GM18498 (cell line): Measurements from ENCODE around the gene CDON.

Experiments used
- ATAC-seq: cut with Tn5 transposase; IDR thresholded peaks from one replicate; pipeline ENCODE4 v1.9.1; 2021; ENCODE audit warnings: mild to moderate bottlenecking, moderate library complexity; ENCODE audit not compliant: unreplicated experiment

Gene CDON

DNA sequence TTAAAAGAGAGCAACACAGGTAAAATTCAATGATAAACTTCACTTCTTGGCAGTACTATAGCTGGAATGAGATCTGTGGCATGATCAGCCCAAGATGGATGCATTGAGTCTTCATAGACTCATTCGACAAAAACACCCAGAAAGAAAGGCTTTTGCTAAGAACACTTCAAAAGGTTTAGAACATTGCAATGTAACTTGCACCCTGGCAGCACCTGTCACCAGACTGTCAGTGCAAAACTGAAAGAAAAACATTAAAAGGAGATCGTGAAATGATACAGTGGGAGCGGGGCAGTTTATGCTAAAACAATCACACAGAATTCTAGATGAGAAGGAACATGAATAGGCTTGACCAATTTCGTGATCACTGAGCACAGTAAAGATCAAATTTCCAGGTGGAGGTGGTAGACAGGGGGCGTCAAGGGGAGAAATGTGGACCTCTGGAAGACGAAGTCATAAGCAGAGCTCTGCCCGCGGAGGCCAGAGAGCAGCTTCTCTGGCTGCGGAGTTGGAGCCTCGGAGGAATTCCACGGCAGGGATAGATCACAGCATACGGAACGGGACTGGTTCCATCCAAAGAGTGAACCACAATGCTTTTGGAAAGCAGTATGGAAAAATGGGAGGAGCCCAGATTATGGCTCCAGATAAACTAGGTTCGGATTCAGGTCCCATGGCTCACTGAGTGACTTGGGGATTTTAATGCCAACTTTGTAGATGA is 104.9 kb downstream of the CDON start:
- no peak for ATAC-seq

DNA sequence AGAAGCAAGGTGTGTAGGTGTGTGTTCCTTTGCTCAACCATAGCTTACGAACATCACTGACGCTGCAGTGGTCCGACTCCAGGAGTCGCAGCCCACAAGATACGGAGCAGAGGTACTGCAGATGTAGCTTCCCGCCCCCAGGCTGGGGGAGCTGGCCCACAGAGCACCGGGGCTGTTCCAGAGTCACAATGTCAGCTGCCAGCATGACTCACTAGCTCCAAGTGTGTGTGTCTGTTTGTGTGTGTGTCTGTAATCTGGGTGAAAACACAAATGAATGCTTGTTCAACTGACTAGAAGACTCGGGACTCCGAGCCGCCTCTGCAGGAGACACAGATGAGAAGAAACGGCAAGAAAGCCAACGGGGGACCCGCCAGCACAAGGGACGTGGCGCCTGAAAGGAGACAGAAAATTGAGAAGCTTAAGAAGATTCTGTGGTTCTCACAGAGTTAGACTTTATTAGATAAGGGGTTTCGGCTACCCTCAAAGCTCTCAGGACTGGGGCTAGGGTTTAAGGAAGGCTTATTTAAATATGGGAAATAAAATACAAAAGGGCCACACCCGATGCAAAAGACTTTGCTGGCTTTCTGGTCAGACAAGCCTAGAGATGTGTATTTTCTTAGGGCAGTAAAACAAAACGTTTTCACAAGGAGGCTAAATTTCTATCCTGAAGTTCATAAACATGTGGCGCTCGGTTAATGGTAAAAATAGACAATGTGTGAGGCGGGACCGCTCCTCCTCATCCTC is 106.1 kb downstream of the CDON start:
- ATAC-seq, result no peak

DNA sequence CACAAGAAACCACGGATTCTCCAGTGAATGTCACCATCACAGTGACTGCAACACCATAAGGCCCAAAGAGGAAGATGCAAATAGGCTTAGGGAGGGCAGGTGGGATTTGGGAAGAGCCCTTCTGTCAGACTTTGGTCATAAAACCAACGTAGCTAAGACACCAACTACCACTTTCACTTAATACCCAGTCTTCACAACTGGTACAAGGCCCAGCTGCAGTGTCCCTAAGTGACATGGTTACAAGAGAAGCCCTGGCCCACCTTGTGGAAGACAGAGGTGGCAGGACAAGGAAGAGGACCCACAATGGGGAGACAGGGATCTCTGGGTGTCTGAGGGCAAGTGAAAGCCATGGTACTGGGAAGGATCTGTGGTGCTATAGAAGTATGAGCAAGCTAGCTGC is 106.8 kb downstream of the CDON start:
- ATAC-seq, result no peak

DNA sequence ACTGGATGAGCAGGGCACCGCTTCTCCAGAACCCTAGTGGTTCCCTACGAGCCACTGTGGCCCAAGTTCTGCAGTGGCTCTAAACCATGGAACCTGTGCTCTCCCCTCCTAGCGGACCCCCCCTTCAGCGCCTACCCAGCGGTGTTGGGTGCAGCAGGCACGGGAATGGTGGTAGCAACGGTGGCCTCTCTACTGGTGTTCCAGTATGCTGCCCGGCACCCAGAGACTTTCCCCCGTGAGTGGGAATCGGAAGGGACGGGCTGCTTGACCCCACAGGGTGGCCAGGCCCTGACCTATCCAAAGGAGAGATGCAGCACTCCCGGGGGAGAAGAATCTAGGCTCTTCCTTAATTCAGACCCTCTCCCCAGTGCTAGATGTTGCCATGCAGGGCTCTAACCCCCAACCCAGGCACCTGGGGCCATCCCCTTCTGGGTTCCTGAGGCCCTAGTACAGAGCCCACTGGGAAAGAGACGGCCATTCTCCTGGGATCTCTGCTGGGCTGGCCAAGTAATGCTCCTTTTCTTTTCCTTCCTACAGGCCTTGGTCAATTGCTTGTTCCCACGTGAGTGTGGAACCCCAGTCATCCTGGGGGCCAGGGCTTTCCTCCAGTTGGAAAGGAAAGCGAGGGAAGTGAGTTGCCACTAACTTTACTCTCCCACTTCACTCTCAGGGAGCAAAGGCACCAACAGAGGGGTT is 107.6 kb downstream of the CDON start:
- no peak for ATAC-seq

DNA sequence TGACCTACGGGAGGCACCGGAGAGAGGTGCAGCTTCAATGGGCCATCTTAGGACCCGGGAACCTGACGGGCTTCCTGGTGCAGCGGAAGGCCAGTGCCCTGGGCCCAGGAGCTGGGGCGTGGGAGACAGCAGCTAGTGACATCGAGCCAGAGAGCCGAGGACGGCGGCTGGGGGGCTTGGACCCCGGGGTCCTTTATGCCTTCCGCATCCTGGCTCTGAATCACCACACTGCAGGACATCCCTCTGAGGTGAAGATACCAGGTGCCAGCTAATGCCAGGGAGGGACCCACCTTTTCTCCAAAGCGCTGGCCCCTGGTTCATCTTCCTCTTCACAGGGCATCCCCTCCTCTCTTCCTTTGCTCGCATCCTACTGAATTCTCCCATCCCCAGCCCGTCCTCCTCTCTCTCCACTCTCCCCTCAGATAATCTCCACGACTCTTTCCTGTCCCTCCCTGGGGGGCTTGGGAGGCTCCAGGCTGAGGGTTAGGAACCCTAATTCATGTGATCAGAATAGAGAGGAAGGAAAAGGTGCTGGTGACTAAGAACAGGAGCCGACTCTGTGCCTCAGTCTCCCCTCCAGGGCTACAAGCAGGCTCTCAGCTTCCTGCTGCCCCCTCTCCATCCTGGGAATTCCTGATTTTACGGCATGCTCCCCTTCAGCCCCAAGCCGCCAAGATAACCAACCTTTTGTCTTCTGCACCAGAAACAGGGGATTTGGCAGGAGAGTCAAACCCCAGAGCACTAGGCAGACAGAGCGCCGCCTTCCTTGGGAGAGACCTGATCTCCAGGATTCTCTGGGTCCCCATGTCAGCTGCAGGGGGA is 108.3 kb downstream of the CDON start:
- ATAC-seq, result no peak

DNA sequence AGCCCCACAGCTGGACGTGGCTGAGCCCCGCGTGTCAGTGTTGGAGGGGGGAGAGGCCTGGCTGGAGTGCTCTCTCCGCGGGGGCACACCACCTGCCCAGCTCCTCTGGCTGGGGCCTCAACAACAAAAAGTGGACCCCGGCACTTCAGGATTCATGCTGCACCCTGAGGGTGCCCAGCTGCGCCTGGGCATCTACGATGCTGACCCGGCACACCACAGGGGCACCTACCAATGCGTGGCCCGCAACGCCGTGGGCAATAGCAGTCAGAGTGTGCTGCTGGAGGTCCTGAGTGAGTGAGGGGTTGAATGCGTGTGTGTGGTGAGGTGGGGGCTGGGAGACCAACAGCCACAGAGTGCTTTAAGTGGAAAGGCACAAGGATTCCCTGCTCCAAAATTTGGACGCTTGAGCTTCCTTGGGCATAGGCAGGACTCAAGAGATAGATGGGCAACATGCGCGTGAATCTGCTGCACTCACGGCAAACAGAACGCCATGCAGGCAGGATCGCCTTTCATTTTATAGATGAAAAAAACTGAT is 109.2 kb downstream of the CDON start:
- no peak for ATAC-seq

DNA sequence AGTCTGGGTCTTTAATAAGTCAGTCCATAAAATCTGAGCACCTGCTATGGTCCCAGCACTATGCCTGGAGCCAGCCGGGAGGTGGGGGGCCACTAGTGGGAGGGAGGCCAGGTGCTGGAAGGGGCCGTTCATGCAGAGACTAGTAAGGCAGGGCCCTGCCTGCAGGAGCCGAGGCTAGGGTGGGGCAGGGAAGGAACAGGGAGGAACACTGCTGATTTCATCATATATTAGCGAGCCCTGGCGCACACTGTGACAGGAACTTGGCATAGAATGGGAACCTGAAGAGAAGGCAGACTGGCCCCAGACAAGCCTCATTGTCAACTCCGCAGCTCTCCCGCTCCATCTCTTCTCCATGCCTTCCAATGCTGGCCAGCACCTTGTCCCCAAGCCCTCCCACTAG is 109.7 kb downstream of the CDON start:
- no peak for ATAC-seq

DNA sequence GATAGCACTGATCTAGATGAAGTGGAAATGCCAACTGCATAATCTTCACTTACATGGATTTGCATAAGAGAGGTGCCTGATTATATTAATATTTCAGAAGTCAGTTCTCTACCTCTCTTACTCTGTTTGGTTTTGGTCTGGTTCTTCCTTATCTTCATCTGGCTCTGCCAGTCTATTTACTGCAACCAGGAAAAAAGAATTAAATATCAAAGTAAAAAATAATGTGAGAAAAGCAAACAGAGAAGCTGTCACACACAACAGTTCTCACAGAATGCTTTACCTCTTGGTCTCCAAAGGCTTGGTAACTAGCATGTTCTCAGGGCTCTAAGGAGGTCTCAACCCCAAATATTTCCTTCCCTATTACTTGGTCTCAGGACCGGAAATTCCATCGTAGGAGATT is 110.1 kb downstream of the CDON start:
- no peak for ATAC-seq

DNA sequence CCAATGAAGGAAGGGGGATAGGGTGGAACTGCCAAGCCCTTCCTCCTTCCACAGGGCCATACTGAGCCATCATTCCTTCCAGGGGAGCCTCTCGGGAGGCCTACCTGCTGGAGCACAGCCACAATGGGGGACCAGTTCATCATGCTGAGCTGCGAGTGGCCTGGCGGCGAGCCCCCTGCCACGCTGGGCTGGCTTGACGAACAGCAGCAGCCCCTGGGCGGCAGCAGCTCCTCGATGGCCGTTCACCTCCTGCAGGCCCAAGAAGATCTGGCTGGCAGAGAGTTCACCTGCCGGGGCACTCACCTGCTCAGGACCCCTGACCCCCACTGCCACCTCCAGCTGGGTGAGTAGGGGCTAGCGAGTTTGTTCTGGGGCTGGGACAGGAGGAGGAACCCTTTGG is 110.9 kb downstream of the CDON start:
- ATAC-seq, result no peak

DNA sequence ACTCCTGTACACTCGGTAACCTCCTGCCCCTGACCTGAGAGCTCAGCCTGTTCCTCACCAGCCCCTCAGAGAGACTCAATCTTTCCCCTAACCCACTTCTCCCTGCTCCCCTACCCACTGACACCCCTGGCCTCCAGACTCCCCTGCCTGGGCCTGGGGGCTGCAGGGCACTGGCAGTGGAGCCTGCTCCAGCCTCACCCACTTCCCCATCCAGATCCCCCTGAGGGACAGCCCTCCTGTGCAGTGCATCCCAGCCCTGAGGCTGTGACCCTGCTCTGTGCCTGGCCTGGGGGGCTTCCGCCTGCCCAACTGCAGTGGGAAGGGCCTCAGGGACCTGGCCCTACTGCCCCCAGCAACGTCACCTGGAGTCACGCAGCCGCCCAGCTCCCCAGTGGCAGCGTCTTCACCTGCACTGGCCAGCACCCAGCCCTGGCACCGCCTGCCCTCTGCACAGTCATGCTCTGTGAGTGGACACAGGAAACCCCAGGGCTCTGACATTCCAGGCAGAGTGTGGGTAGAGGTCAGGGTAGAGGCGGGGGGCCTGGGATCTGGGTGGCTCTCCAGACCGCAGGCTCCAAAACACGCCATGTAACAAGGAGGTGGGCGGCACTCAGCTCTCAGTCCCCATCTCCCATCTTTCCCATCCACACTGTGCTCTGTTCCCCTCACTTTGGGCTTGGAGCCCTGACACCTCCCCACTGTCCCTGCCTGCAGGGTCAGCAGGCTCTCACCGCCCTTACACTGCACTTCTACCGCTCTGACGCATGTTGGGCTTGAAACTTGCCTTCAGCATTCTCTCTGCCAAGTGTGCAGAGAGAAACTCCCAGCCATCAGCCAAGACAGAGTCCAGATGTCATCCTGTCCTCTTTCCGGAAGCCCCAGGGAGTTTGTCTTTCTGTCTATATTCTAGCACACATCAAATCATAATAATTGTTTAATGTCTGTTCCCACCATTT is 111.7 kb downstream of the CDON start:
- no peak for ATAC-seq

DNA sequence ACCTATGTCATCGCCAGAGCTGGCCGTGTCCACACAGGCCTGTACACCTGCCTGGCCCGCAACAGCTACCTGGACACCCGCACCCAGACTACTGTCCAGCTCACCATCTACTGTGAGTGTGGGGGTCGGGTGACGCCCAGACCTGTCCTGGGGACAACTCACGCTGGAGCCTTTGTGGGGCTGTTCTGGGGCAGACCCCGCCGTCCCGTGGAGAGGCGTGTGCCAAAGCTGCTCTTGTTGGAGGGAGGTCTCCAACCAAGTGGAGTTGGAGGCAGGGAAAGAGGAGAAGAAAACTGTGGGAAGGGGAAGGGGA is 112.5 kb downstream of the CDON start:
- no peak for ATAC-seq

DNA sequence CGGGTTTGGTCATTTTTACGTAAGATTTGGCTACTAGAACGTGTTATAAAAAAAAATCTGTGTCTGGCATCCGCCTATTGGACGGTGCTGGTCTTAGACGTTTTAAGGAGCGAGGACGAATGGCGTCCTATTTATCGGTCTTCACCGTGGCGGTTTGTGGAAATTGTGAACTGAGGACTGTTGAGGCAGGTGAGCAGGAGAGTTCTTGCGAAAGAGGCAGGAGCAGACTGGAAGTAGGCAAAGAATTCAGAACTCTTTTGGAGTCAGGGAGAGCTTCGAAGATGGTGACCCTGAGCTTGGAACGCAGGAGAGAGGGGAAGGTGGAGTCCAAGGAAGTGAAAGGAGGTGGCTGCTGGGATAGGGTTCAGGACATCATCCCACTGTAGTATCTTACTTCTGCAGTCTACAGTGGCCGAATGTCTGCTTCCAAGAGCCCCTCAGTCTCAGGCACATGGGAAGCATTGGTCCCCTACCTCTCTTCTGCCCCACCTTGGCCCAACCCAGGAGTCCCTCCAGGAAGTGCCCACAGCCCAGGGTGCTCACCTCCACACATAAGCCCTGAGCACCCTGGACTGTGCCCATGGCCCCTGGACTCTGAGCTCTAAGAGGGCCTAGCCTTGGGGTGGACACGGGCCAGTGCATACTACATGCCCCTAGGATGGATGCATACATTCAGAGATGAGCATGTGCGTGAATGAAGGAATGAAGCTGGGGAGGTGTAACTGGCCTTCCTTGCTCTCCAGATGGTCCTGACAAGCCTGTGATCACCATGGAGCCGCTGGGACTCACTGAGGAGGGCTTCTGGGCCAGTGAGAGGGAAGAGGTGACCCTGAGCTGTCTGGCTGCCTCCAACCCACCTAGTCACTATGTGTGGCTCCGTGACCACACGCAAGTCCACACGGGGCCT is 113.1 kb downstream of the CDON start:
- ATAC-seq, result no peak

DNA sequence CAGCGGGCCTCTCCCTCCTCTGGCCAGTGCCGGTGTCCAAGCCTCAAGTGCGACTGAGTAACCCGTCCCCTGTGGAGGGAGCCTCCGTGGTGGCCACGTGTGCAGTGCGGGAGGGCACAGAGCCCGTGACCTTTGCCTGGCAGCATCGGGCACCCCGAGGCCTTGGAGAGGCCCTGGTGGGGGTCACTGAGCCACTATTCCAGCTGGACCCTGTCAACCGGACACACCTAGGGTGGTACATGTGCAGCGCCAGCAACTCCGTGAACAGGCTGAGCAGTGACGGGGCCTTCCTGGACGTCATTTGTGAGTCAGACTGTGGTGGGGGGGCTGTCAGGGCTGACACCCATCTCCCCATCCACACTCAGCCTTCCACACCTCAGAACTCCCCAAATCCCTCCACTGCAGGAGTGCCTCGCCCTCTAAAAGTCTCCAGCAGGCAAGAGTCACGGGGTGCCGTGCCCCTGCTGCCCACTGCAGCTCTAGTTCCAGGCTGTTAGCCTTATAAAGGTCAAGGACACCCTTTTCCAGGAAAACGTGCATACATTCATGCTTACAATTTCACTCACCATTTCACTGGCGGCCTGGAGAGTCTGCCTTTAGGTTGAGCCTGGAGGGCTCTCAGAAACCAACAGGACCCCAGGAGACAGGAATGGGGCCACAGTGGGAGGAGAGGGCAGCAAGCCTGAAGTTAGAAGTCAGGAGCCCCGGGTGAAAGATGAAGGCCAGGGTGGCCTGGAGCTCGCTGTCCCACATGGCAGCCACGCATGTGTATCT is 114.2 kb downstream of the CDON start:
- no peak for ATAC-seq

DNA sequence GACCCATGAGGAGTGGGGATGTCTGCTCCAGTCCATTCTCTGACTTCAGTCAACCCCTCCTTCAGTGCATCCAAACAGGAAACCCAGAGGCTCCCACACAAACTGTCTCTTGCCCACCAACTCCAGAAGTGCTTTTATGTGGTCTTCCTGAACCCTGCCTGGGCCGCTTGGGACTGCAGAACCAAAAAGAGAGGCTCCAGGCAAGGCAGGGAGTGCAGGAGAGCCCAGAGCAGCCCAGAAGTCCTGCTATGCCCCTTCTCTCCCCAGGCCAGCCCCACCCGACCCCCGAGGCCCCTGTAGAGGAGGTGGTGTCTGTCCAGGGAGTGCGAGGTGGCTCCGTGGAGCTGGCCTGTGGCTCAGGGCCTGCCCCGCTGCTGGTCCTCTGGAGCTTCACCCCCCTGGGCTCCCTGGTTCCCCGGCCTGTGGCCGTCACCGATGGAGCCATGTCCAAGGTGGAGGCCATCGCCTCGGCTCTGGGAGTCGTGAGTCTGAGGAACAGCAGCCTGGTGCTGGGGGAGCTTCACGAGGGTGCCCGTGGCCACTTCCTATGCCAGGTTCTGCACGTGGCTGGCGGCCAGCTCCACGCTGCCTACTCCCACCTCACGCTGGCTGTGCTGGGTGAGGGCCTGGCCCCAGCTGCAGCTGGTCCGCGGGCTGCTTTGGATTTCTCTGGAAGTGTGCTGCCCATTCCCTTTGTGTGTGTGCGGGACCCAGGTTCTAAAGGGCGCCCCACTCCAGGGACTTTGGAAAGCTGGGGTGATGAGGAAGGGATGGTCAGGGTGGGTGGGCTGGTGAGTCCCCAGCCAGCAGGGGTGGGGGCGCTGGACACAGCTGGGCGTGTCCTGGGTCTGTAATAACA is 115.0 kb downstream of the CDON start:
- no peak for ATAC-seq

DNA sequence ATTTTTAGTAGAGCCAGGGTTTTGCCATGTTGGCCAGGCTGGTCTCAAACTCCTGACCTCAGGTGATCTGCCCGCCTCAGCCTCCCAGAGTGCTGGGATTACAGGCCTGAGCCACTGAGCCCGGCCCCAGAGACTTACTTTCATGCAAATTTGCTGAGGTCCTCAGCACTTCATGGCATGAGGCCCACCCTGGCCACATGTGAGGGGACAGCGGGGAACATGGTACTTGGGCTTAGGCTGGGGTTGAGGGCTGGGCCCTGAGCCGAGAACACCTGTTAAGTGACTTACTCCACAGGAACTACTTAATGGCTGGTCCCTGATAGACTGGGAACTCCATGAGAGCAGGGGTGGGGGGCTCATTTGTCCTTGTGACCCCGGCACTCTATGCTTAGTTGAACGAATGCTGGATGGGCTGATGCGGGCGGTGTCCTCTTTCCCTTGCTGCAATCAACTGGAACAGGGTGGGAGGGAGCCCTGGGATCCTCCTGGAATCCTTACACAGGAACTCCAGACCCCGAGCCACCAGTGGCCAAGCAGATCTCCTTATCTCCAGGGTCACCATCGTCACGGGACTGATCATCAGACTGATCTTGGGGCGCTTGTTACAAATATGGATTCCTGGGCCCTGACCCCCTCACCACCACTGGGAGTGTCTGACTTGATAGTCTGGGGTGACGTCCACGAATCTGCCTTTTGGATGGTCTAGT is 115.8 kb downstream of the CDON start:
- ATAC-seq, result no peak

DNA sequence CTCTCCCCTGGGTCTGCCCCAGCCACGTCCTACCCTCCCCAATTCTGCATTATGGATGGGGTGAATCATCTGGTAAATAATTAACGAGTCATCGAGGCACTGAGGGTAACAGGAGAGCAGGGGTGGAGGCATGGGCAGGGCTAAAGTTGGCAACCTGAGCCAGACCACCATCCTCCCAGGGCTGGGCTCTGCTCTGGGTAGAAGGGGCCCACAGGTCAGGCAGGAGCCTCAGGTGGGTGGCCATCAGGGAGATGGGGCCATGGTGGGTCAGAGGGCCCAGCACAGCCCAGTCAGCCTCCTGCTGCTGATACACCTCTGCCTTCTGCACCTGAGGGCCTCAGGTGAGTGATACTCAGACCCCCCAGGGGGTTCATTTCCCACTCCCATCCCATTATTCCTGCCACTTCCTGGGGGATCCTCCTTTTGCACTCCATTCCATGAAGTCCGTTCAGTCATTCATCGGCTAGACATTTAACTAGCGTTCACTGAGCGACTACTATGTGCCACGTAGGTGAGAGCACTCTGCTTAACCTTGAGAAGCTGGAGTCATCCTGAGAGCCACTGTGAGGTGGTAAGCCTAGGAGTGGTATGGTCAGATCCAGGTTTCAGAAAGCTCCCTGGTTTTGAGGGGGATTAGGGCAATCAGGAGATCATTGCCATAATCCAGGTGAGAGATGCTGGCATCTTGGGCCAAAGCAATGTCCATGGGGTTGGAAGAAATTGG is 116.7 kb downstream of the CDON start, which contains the start of gene VSIG10L2:
Gene VSIG10L2 (plus strand): TSS at position 248 of the 724 bp plus-strand sequence. CDS start 12 bp downstream, at position 260.
- ATAC-seq, result no peak
